T47D (cell line): ENCODE data around the gene VWC2.
A peak's percentile ranks its signal among the peaks of the same experiment; 100 is the strongest.

Experiments used
- DNase-seq, 2 experiments: peaks; one replicate each; pipeline versions ENCODE4 v3.0.0 to v3.0.0-alpha.2; 2011 to 2012; ENCODE audit warnings: low read depth in 1 of 2, low spot score in 1 of 2
- JUND ChIP-seq: IDR thresholded peaks from 2 replicates; pipeline ENCODE4 v1.6.1; 2012; ENCODE audit warnings: low read depth
- in situ Hi-C: cut with HindIII; loops from 2 replicates; pipeline ENCODE4 v1.10.0; 2016; ENCODE audit warnings: low sequenced_read_pairs, low pct_unique_long_range_greater_than_20kb

Gene VWC2

DNA sequence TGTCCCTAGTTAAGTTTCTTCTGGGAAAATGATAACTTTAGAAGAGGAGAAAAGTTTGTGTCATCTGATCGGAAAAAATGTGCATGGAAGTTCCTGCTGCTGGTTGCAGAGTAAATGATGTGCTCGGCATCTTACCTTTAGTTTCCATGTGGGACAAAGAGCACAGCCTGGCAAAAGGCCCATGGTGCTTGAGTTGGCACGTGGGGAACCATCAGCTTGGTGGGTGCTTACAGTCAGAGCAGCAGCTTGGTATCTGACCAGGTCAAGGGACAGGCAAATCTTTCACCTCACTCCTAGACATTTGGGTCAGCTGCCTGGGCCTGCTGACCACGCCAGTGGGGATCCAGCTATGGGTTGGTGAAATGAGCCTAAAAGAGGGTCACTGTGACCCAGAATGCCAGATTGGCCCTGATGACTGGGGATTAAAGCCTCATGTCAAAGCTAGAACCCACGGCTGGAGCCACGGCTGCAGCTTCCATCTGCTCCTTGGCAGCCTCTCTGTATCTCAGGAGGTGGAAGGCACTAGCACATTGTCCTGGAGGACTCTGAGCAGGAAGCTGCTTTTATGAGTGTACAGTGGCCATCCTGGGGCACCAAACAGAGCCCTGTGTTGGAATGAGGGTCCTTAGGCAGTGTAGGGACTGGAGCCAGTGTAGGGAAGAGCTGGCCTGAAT is 24.7 kb downstream of the VWC2 start:
- TF ChIP-seq JUND: no peak
- in situ Hi-C loops: no loop called here
- no peak for DNase-seq

DNA sequence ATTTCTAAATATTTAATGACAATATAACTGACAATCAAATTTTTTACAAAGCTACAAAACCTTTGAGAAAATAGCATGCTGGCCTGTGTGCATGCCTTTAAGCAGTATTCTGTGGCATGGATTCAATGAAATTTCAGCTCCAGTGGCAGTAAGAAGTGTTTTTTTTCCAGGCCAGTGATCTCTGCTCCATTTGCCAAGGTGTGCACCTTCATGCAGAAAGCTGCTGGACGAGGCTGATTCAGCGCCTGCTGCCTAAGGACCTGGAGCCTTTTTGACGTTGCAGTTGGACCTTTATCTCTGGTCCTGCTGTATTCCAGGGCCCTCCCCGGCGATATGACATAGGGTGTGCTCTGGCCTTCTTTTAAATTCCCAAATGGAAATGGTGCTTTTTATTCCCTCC is 26.6 kb downstream of the VWC2 start:
- TF ChIP-seq JUND: no peak
- no peak for DNase-seq
- in situ Hi-C loops: no loop called here

DNA sequence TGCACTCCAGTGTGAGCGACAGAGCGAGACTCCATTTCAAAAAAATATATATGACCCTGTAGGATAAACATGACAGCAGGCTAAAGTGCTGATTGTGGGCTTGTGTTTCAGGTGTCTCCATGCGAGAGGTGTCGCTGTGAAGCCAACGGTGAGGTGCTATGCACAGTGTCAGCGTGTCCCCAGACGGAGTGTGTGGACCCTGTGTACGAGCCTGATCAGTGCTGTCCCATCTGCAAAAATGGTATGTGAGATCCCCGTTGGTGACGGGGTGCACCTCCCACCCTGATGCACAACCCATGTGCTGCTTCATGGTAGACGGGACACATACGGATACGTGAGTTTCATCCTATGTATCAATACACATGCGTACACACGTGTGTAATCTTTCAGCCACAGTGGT is 29.2 kb downstream of the VWC2 start:
- TF ChIP-seq JUND: no peak
- in situ Hi-C loops: no loop called here

DNA sequence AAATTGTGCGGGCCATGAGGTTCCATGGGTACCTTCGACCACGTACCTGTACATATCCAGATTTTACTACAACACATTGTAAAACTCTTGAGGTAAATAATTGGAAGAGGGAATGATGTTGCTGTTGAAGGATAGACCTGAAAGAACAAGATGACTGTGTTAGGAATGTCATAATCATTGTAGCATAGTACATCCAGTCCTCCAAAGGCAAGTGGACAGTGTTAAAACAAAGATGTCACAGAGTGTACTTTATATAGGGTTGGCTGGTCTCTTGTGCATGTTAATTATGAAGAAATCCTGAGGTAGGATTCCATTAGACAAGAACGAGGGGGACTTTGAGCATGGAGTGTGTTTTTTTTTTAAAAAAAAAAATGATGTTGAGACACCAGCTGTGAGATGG is 30.4 kb downstream of the VWC2 start:
- in situ Hi-C loops: no loop called here
- no peak for DNase-seq
- no peak for TF ChIP-seq JUND

More for the DNA sequence above, 29.2 kb downstream of the VWC2 start:
- DNase-seq: no peak

DNA sequence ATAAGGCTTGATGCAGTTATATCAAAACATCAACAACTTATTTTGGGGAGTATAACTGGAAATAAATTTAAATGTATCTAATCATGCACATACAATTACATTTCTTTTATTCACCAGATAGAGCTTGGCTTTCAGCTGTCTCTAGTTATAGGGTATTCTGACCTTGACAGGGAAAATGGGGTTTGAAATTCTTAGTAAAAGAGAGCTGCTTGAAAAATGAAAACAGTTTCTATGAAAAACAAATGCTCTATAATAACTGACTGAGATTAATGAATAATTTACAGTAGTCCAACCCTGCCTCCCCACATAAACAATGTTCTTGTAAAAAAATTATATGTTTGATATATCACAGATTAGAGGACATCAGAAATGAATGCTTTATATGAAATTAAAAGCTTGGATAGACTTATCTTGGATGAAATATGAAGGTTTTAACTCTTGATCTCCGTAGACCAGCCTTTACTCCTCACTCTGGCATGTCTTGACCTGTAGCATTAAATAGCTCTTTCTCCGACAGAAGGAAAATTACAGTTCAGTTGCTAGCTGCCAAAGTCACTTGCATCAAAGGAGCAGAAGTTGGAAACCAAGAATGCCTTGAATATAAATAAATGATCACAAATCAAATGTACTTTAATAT is 32.1 kb downstream of the VWC2 start:
- in situ Hi-C loops: no loop called here
- TF ChIP-seq JUND: no peak
- DNase-seq: no peak

DNA sequence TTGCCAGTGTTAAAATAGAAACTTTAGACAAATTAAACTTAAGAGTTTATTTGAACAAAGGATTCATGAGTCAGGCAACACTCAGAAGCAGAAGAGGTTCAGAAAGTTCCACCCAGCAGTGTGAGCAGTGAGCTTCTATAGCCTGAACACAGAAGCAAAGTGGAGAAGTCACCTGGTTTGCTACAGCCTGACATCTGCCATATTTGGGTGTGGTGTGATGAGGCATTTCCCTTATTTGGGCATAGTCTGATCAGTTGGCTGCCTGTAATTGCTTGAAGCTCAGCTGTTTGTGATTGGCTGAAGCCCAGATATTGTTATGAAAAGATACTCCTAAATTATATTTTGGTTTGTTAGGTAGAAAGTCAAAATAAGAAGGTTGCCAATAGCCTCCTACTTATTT is 39.1 kb downstream of the VWC2 start:
- DNase-seq: no peak
- in situ Hi-C loops: no loop called here
- TF ChIP-seq JUND: no peak

DNA sequence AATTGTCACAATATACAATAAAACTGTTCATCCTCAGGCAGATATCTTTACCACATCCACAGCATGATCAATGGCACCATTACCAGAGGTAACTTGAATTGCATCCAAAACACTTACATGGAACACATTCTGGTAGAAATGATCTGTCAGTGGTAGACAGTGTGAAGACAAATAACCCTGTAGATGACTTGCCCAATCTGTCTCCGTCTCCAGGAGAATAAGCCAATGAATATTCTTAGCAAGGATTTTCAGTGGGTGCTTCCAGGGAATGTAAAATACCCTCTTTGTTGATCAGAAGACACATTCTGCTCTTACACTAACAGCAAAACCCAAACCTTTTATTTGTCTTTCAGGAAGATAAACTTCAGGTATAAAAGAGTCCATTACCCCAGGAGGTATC is 43.8 kb downstream of the VWC2 start:
- TF ChIP-seq JUND: no peak
- in situ Hi-C loops: no loop called here
- DNase-seq: no peak

DNA sequence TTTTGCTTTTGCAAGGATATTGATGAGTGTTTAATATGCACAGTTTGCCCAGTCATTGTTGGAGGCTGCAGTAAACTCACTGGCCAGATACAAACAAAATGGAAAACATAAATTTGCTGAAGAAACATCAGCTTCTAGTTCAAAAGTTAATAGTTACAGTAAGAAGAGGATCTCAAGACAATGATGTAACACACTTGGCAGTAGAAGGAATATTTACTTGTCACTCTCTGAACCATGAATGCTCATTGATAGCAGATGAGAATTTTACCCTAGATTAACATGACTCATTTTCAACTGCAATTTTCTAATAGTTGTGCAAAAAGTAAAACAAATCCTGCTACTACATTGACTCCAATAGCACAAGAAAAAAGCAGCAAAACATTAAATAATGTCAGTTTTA is 47.7 kb downstream of the VWC2 start:
- no peak for DNase-seq
- no peak for TF ChIP-seq JUND
- in situ Hi-C loops: no loop called here

DNA sequence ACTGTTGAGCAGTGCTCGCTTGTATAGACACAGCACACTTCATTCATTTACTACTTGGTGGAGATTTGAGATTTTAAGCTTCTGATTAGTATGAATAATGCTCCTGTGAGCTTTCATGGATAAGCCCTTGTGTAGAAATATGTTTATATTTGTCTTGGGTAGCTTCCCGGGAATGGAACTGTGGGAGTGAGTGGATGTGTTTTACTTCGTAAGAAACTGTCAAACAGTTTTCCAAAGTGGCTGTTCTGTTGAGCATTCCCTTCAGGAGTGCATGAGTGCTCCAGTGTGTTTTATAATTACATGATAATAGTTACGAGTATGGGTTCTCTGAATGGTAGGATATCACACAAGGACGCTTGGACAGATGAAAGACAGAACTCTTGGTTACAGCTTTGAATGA is 49.4 kb downstream of the VWC2 start:
- no peak for TF ChIP-seq JUND
- peak in 1 of 2 experiments; percentile 9 for DNase-seq
- in situ Hi-C loops: no loop called here

DNA sequence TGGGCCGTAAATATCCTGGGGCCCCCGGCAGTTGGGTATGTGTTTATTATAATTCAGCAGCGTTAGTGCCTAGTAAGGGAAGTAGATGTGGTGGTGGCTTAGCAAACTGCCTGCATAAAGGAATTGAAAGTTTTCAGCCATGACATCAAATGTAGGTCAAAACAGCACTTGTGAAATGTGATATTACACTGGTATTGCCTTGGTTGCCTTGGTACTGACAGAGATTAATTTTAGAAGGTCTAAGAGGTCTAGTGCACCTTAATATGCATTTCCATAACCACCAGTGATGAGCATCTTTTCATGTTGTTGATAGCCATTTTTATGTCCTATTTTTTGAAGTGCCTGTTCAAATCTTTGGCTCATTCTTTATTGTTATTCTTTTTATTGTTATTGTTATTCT is 50.1 kb downstream of the VWC2 start:
- in situ Hi-C loops: no loop called here
- no peak for DNase-seq
- no peak for TF ChIP-seq JUND

DNA sequence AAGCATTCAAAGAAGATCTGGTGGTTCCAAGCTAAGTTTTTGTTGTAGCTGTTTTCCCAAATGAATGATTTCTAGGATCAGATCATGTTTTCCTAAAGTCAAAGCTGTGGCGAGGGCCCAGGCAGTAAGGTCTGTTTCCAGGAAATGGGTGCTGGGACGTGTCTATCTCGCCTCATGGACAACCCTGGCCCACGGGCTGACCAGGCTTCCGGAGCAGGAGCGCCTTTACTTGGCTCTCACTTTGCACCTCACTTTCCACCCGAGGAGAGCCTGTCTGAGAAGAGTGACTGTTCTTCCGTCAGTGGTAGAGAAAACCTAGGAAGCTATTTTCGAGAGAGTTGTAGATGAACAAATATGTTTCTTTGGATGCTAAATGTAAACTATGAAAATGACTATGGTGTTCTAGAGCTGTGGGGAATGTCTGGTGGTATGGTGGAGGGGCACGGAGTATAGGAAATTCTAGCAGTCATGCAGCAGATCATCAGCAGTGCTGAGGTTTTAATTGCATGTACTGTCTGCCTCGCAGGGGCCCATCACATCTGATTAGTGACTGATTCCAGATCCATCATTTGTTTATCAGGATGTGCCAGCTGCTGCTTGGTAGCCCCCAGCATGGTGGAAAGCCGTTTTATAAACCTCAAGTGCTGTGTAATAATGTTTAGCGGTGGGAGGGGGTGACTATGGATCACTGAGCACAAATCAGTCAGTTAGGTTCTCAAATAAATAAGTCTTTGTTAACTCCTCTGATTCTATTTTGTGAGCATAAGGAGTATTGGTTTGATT is 66.6 kb downstream of the VWC2 start:
- no peak for TF ChIP-seq JUND
- in situ Hi-C loops: no loop called here
- no peak for DNase-seq

DNA sequence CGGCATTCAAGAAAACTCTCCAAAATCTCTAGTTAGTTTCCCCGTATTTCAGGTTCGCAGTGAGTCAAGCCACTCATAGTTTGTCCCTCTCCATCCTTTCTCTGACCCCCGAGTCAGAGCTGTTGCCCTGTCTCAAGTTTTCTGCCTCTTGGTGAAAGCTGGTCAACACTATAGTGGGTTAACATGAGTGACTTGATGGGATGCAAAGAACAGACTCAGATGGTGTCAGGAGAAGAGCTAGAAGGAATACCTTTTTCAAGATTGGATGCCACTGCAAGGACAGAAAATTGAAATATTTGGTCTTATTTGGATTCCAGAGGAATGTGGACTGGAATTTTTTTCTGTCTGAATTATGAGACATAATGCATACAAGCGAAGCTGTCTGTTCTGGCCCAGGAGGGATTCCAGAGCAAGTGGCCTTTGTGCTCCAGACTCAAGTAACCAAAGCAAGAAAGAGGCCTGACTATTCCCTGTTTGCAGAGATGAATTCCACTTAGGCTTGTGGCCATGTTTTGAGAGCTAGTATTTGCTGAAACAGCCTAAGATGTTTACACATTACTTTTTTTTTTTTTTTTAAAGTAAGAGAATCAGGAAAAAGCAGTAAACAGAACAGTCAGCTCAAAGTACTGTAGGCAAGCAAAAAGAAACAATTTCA is 67.4 kb downstream of the VWC2 start:
- no peak for TF ChIP-seq JUND
- no peak for DNase-seq
- in situ Hi-C loops: no loop called here

DNA sequence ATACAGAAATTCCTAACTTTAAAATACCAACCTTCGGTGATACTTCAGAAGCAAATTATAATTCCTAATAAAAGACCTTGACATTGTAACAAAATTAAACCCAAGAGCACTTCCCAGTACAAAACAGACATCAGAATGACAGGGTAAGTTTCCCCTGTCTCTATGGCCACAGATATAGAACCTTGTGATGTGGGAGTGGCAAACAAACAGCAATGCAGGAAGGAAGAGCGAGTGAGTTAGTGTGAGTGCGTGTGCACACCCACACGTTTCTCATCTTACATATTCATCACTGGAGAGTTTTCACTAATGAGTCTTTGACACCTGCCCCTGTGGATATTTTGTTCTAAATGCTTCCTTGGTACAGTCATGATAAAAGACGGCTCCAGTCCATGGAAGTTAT is 72.2 kb downstream of the VWC2 start:
- TF ChIP-seq JUND: no peak
- in situ Hi-C loops: no loop called here
- DNase-seq: no peak
